Measurements from ENCODE around the gene CCDC27.

DNA sequence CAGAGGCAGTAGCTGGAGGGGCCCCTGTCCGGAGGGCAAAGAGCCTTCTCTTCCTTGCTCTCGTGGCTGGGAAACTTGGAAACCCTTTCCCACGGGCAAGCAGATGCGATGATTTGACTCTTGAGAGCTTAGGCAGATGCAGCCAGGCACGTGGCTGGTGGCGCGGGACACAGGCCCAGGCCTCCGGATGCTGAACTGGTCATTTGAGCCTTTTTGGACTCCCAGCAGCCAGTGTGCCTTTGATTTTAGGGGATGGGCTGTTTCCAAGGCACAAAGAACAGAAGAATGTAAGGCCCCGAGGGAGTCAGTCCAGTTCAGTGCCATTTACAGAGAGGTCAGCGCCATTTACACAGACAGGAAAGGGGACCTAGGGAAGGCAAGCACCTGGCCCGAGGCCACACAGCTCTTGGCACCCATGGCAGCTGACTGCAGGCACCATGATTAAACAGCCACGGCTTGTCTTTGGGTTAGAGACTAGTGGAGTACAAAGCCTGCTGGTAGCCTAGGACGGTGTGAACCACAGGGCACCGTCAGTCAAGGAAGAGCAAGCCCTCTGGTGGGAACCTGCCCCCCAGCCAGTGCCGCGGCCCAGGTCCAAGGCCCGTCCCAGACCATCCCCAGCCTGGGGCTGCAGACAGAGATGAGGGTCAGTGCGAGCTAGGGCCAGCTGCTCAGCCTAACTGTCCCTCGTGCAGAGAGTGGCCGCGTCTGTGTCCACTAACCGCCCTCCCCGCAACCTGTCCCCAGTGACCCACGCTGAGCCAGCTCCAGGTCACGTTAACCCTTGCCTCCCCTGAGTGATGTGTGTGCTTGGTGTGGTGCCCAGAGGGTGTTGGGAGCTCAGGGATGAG is 20.4 kb upstream of the CCDC27 start:
- TF ChIP-seq, protein P1, sequence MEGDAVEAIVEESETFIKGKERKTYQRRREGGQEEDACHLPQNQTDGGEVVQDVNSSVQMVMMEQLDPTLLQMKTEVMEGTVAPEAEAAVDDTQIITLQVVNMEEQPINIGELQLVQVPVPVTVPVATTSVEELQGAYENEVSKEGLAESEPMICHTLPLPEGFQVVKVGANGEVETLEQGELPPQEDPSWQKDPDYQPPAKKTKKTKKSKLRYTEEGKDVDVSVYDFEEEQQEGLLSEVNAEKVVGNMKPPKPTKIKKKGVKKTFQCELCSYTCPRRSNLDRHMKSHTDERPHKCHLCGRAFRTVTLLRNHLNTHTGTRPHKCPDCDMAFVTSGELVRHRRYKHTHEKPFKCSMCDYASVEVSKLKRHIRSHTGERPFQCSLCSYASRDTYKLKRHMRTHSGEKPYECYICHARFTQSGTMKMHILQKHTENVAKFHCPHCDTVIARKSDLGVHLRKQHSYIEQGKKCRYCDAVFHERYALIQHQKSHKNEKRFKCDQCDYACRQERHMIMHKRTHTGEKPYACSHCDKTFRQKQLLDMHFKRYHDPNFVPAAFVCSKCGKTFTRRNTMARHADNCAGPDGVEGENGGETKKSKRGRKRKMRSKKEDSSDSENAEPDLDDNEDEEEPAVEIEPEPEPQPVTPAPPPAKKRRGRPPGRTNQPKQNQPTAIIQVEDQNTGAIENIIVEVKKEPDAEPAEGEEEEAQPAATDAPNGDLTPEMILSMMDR (IDR thresholded peaks at IDR 0.05; ENCODE audit: low read depth, low read length, missing input control), result no peak
- TF ChIP-seq YY1 (IDR thresholded peaks at IDR 0.05), result no peak
- TF ChIP-seq, protein P2, sequence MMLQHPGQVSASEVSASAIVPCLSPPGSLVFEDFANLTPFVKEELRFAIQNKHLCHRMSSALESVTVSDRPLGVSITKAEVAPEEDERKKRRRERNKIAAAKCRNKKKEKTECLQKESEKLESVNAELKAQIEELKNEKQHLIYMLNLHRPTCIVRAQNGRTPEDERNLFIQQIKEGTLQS (IDR thresholded peaks at IDR 0.05), result no peak

Data from liver (tissue), 3 donors.